ENCODE measurements around the gene RNF151.
"Not testable (repeated sequence)": the region's sequence is repeated elsewhere in the genome, so short reads cannot be mapped to it uniquely, and the experiment has no call there.

Gene RNF151

GRCh38 chr16:1960665-1961630, 5.7 kb upstream of the RNF151 start:
- peak; percentile 48 for DNase-seq

- no peak for DNase-seq
These were observed 5.0 kb upstream of the RNF151 start for GRCh38 chr16:1961651-1962067.

GRCh38 chr16:1962161-1963153, 4.2 kb upstream of the RNF151 start:
- DNase-seq: not testable (repeated sequence)

GRCh38 chr16:1963806-1964505, 2.7 kb upstream of the RNF151 start:
- no peak for DNase-seq

- DNase-seq: peak; percentile 99
These were observed 1.9 kb upstream of the RNF151 start, which contains the start of gene RPS2 for GRCh38 chr16:1964506-1965395. Gene RPS2 (minus strand): TSS chr16:1964826. CDS start chr16:1964625, 201 bp downstream.

GRCh38 chr16:1965396-1966001, 1.2 kb upstream of the RNF151 start:
- no peak for DNase-seq

GRCh38 chr16:1968146-1968953, 1.7 kb downstream of the RNF151 start:
- DNase-seq: no peak

- peak; percentile 96 for DNase-seq
These were observed 5.3 kb downstream of the RNF151 start, which contains the start of gene TBL3 for GRCh38 chr16:1971796-1972489. Gene TBL3 (plus strand): TSS chr16:1972053. CDS start chr16:1972165, 112 bp downstream.

GRCh38 chr16:1972490-1972877, 5.8 kb downstream of the RNF151 start:
- DNase-seq: no peak

- no peak for DNase-seq
These were observed 7.0 kb downstream of the RNF151 start for GRCh38 chr16:1973461-1974156.

GRCh38 chr16:1974157-1975070, 7.8 kb downstream of the RNF151 start:
- no peak for DNase-seq

GRCh38 chr16:1975432-1976215, 9.0 kb downstream of the RNF151 start:
- DNase-seq: no peak

GRCh38 chr16:1976216-1976520, 9.5 kb downstream of the RNF151 start:
- no peak for DNase-seq

GRCh38 chr16:1976951-1977874, 10.6 kb downstream of the RNF151 start:
- DNase-seq: no peak

GRCh38 chr16:1977875-1978268, 11.2 kb downstream of the RNF151 start:
- no peak for DNase-seq

All from fibroblast of skin of abdomen (primary cell).